ENCODE measurements around the gene CMKLR1.

Gene CMKLR1, protein sequence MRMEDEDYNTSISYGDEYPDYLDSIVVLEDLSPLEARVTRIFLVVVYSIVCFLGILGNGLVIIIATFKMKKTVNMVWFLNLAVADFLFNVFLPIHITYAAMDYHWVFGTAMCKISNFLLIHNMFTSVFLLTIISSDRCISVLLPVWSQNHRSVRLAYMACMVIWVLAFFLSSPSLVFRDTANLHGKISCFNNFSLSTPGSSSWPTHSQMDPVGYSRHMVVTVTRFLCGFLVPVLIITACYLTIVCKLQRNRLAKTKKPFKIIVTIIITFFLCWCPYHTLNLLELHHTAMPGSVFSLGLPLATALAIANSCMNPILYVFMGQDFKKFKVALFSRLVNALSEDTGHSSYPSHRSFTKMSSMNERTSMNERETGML

DNA sequence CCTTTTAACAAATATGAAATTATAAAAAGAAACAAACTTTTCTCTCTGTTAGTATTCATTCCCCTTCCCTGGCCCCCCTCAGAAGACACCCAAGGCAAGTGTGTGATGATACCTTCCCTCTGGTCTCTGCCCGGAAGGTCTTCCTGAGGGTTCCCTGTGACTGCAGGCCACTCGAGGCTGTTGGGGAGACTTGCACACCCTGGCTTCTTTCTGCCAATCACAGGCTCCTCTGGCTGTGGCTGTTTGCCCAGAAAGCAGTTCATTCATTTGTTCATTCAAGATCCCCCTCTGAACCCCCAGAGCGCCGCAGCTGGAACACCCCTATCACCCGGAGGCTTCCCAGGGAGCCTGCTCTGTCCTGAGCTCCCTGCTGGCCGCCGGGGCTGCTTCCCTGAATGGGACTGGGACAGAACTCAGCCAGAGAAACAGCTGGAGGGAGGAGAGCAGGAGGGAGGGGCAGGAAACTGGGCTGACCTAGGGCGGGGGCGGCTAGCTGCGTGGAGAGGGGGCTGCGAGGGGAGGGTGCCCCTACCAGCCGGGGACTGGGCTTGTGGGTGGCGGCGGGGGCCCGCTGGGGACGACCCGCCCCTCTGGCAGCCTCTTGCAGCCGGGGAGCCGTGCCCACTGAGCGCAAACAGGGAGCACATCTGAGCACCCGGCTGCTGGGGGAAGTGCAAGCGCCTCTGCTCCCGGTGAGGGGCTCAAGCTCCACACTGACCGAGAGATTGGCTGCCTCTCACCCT, at the start of gene CMKLR1:
Gene CMKLR1 (minus strand): TSS at position 397 of the 743 bp plus-strand sequence. CDS start 45,720 bp downstream, outside the sequence.
- no peak for DNase-seq

DNA sequence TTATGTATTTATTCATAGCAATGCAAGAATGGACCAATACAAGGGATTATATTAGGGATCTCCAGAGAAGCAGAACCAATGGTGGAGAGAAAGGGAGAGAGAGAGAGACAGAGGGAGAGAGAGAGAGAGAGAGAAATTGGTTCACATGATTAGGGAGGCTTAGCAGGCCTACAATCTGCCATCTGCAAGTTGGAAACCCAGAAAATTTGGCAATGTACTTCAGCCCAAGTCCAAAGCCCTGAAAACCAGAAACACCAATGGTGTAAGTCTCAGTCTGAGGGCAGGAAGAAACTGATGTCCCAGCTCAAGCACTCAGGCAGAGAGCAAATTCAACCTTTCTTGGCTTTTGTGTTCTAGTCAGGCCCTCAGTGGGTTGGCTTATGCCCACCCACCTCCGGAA, 48.7 kb upstream of the CMKLR1 start:
- DNase-seq, result no peak

DNA sequence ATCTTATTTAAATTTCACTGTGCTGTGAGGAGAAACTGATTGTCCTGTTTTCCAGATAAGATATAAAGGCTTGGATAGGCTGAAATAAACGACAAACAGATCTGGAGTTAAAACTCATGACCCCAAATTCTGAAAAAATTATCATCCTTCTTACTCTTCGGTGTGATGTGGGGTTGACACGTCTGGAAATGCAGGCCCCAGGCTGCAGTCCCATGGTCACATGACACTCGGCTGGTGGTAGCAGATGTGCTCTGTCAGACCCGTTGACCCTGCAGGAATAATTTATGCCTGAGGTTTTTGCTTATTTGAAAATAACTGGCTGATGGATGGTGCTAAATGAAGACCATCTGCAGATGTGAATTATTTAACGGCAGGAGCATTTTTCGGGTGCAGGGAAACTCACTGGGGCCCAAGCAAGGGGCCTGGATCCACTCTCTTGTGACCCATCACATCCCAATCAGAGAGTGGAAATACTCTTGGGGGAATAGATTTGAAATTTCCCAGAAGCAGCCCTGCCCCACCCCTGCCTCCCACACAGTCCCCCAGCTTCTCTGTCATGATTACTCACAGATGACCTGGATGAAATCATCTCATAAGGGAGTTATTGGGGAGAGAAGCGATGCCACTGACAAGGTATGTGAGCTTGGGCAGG, 47.7 kb upstream of the CMKLR1 start:
- no peak for DNase-seq

DNA sequence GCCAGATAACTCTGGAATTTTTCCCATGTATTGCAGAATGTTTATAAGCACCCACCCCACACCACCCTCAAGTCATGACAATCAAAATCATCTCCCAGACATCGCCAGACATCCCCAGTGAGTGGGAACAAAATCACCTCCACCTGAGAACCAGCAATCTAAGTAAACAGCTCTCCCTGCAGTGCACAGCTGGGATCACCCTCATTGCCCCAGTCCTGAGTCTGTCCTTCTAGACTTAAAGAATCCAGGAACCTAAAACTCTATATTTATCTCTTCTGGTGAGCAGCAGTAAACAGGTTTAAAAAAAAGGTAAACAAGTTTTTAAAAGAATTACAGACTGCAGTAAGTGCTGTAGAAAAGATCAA, 43.3 kb upstream of the CMKLR1 start:
- no peak for DNase-seq

DNA sequence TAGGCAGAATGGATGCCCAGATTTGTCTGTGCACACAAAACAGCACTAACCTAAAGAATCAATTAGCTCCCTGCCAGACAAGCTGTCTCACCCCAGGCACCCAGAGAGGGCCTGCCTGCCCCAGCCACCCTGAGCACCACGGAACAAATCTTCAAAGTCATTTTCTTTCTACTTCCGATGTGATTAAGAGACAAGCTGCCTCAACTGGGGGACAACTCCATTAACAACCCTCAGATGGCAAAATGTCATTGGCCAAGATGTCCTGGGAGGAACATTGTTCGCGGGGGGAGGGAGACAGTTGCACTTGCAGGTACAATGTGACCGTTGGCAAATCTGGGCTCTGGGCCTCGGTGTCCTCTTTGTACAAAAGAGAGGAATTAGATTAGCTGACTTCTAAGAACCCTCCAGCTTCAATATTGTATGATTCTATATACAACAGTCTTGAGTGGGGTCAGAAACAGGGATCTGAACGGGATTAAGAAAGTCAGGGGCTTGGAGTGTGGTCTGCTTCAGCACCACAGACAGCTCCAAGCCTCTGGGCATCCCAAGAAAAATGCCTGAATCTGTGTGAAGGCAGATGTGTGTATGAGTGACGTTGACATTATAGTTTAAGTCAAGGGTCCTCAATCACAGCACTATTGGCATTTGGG, 42.8 kb upstream of the CMKLR1 start:
- DNase-seq, result no peak

DNA sequence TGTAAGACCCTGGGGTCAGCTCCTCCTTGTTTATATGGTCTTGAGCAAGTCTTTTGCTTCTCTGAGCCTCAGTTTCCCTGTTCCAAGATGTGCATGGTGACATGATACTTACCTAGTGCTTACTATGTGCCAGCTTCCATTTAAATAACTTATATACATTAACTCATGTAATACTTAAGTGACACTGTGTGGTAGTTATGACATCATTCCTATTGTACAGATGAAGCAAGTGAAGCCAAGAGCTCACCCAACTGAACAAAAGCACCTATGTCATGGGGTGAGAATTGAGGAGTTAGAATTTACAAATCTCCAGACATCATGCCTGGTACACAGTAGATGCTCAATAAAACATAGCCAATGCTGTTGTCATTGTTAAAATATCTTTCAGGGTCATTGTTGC, 41.3 kb upstream of the CMKLR1 start:
- DNase-seq, result no peak

DNA sequence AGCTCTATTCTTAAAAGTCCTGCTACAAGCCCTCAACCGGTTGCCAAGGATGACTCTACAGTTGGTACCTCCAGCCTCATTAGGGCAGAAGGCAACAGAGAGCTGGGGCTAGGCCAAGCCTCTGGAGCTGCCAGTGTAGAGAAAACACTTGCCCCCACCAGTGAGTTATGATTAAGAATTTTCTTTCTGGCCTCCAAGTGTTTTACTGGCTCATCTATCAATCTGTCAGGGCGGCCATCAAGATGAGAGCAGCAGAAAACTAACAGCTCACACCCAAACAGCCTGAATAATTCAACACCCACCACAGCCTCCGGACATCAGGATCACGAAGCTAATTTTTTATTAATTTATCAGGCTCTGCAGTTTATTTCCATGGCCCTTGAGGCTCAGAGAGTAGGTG, 40.7 kb upstream of the CMKLR1 start:
- no peak for DNase-seq

DNA sequence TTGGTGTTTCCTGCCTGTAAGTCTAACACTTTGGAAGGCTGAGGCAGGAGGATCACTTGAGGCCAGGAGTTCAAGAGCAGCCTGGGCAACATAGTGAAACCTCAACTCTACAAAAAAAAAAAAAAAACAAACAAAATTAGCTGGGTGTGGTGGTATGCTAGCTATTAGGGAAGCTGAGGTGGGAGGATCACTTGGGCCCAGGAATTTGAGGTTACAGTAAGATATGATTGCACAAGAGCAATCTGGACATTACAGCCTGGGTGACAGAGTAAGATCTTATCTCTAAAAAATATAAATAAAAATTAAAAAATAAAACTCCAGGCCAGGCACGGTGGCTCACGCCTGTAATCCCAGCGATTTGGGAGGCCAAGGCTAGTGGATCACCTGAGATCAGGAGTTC, 39.8 kb upstream of the CMKLR1 start:
- no peak for DNase-seq

DNA sequence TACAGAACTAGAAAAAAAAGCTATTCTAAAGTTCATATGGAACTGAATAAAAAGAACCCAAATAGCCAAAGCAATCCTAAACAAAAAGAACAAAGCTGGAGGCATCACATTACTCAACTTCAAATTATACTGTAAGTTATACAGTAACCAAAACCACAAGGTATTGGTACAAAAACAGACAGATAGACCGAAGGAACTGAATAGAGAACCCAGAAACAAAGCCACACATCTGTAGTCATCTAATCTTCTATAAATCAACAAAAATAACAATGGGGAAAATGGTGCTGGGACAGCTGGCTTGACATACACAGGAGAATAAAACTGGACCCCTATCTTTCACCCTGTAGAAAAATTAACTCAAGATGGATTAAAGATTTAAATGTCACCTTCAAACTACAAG, 38.1 kb upstream of the CMKLR1 start:
- DNase-seq, result no peak

DNA sequence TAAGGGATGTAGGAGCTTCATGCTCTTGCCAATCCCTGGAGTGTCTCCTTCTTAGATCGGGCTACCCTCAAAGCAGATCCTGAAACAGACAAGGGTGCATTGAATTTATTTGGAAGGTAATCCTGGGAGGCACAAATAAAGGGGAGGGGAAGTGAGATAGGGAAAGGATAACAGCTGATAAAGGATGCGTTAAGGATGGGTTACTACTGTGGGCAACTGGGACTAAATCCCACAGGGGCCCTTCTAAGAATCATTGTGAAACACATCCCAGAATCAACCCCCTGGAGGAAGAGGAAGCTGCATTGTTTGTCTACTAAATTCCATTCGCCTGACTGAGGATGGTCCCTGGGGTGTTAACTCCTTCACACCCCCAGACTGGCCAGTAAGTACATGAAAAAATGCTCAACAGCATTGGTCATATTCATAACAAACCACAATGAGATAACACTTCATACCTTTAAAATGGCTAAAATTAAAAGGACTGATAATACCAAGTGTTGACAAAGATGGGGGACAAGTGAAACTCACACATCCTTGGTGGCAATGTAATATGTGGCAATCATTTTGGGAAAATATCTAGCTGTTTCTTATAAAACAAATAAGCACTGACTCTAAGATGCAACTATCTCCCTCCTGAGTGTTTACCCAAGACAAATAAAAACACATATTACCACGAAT, 37.0 kb upstream of the CMKLR1 start:
- no peak for DNase-seq

DNA sequence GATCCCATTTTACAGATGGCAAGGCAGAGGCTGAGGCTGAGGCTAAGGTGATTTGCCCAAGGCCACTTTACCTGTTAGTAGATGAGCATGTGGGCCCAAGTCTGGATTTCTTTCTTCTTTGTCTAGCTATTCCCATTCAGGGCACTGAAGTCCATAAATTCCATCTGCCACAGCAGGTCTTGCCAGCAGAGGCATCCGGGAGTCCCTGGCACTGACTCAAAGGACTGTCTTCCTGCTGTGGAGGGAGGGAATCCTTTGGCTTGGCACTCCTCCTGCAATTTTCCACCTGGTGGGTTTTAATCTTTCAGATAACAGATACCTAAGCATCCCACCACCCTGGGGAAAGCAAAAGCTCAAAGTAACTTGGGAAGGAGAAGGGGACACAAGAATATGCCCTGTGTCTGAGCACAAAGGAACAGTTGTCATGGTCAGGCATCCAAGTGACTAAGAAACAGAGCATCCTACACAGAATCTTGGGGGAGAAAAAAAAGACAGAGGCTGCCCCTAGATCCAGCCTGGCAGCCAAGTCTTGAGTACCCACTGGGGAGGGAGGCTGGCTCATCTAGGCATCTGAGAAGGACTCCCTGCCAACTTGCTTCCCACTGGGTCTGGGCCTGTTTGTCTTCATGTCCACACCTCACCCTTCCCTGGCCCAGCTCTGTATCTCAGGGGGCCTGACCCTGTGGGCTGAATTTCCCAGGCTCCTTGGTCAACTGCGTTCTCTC, 35.6 kb upstream of the CMKLR1 start:
- DNase-seq, result no peak

DNA sequence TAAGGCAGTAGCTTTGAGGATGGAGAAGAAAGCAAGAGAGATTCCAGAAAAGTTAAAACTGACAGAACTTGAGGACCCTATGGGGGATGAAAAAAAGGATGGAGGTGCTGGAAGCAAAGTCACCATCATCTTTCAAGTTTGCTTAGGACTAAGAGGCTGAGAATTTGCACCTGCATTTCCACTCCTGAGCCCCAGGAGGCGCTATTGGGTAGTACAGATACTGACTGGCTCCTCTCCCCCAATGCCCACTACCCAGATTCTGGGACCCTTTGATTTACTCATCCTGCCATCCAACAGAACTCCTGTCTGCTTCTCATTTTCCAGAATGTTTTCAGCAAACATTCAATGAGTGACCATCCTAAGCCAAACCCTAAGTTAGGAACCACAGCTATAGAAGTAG, 34.0 kb upstream of the CMKLR1 start:
- no peak for DNase-seq

DNA sequence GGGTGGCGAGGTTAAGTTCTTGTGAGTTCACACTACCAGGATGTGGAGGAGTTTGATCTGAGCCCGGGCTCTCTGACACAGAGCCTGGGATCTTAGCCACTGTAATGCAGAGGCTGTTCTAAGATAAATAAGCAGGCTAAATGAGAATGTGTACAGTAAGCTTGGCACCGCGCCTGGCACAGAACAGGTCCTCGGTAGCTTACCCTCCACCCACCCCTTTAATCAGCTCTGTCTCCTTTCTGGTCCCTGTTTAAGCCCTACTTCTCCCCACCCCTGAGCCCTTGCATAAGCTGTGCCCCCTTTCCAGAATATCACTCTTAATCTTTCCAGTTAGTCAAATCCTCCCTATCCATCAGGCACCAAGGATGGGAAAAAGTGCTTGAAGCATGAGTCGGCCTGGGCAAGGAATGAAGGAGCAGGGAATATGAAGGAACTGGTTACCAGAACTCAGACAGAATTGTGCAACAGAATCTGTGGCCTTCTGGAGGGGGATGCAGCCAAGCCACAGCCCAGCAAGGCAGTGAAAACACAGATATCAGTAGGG, 32.8 kb upstream of the CMKLR1 start:
- DNase-seq, result no peak

DNA sequence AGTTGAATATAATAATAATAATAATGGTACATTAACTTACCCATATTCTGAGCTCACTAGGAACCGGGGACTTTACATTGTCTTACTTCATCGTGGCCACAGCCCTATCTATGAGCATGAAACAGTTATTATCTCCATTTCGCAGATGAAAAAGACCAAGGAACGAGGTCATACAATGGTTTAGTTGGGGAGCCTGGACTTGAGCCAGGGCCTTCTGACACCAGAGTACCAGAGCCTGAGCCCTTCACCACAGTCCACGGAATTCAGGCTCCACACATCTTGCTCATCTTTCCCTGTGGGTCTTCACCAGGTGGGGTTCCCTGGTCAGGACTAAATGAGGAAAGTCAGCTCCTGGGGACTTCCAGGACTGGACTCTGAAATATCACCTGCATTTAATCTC, 31.3 kb upstream of the CMKLR1 start:
- no peak for DNase-seq

DNA sequence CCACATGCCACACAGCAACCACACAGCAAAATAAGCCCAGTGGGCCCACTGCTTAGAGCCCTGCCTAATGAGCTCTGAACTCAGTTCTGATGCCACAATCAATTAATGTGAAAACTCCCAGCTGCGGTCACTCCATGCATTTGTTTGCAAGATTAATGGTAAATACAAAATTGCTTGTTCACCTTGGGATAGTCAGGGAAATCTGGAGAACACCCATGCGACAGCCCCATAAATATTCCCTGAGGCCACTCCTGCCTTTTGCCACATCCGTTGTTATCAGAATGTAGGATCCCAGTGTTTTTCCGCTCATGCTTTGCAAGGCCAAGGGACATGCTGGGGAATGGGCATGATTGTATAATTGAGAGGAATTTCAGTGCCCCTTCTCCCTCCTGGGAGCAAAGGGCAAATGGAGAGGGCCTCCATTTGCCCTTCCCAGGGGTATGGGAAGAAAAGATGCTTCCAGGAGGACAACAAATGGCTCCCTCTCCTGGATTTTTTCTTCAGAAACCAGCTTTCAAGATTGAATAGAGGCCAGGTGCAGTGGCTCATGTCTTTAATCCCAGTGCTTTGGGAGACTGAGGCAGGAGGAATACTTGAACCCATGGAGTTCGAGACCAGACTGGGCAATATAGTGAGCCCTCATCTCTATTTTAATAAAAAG, 30.8 kb upstream of the CMKLR1 start:
- no peak for DNase-seq

DNA sequence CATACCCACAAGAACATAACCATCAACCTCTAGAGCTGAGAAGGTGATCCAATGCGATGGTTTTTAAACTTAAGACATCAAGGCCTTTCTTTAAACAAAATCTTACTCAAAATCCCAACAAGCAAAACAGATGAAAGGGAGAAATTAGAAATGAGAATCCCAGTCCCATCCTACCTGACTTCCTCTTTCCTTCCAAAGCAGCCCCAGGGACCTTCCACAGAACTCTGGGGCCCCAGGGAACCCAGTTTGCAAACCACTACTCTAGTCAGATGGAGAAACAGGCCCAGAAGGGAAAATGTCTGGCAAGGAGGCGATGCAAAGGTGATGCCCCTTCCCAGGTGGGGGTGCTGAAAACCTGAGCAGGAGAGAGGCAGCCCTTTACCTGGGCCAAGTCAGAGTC, 29.0 kb upstream of the CMKLR1 start:
- no peak for DNase-seq

DNA sequence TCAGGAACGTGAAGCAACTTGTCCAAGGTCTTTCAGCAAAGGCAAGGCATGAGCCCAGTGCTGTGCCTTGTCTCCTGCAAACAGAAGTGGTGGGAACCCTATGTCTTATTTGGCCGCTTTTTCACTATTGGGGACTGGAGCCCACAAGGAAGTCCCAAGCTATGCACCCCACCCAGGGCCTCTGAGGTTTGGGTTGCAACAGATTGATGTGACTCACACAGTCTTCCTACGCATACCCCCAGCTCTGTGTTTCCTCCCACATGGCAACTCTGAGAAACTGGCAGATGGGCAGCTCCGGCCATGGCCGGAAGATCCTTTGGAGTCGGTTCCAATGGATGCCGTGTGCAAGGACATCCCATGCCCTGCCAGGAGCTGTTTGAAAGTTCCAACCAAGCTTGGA, 28.3 kb upstream of the CMKLR1 start:
- DNase-seq, result no peak

DNA sequence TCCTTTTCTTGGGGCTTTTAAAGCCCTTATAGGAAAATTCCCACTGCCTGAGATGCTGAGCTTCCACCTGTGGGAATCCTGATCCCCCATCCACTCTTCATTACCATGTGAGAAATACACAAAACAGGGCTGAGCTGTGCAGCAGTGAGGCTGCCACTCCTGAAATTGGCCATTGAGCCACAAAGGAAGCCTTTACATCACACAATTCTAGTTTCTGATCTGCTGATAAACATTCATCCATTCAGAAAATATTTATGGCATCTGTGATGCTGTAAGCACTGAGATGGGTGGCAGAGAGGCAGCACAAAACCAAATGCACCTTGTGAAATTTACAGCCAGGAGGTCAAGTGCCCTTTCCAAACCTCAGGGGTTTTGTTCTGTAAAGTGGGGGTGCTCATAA, 26.2 kb upstream of the CMKLR1 start:
- DNase-seq, result no peak

DNA sequence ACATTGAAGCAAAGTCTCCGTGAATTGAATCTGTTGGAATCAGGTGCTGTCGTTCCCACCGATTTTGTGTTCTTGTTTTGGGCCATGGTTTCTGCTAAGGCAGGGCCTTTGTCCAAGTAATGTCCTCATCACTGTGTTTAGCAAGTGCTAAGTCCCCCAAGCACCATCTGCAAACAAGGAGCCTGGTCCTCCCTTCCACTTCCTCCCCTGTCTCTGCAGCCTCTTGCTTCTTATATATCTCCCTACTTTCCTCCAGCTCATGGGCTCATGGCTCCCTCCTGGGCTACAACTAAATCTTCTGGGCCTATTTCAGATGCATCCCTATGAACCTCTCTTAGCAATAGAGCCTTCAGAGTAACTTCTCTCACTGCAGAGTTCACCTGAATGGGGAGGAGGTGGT, 25.8 kb upstream of the CMKLR1 start:
- no peak for DNase-seq

DNA sequence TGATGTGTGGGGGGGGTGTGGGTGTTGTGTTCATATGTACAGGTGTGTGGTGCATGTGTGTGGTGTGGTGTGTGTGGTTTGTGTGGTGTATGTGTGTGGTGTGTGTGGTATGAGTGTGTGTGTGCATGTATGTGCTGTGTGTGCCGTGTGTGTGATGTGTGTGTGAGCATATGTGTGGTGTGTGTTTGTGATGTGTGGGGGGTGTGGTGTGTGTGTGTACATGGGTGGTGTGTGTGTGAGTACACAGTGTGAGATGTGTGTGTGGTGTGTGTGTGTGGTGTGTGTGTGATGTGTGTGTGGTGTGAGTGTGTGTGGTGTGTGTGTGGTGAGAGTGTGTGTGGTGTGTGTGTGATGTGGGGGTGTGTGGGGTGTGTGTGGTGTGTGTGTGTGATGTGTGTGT, 24.5 kb upstream of the CMKLR1 start:
- DNase-seq, result no peak

DNA sequence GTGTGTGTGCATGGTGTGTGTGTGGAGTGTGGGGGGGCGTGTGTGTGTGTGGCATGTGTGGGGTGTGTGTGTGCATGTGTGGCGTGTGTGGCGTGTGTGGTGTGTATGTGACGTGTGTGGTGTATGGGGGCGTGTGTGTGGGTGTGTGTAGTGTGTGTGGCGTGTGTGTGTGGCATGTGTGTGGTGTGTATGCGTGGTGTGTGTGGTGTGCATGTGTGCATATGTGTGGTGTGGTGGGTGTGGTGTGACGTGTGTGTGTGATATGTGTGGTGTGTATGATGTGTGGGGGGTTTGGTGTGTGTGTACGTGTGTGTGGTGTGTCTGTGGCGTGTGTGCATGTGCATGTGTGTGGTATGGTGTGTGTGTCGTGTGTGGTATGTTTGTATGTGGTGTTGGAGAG, 24.1 kb upstream of the CMKLR1 start:
- no peak for DNase-seq

DNA sequence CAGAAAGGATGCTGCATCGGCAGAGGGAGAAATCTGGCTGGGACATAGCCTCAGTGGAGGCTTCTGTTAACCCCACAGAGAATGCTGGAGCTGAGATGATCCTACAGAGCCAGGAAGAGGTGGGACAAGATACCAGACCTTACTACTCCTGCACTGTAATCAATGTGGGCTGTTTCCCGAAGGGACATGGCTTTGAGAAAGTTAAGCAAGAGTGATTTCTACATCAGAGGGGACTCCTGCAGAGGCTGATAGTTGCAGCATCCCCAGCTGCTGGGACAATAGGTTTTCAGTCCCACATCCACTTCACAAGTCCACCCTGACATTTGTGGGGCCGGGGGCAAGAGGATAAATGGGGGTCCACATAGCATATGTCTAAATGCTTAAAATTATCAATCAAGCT, 22.5 kb upstream of the CMKLR1 start:
- no peak for DNase-seq

Measured in NCI-H526 treated with DMSO at 0.1 percent for 48 hours (cell line).